HFFc6 (cell line): ENCODE measurements around the gene PPP1R14B. TPM values are rescaled to one million over a fixed set of nuclear protein-coding genes. Genes with fewer than 3 reads are reported as not detected.

Experiments used
- DNase-seq: peaks from one replicate; pipeline ENCODE4 v3.0.0-alpha.2; 2018
- H3K27ac Mint-ChIP-seq: 2 replicates; pipeline ENCODE4 v1.8.0; 2020; ENCODE audit warnings: mild to moderate bottlenecking, mixed read lengths
- H3K27me3 Mint-ChIP-seq: 2 replicates; pipeline ENCODE4 v1.8.0; 2021; ENCODE audit warnings: mild to moderate bottlenecking, moderate library complexity, mixed read lengths; ENCODE audit not compliant: insufficient read depth
- H3K36me3 Mint-ChIP-seq: 2 replicates; pipeline ENCODE4 v1.8.0; 2021; ENCODE audit warnings: low read depth, mixed read lengths
- H3K4me1 Mint-ChIP-seq: 2 replicates; pipeline ENCODE4 v1.8.0; 2020; ENCODE audit warnings: low read depth, mixed read lengths
- H3K4me3 Mint-ChIP-seq: 2 replicates; pipeline ENCODE4 v1.8.0; 2020; ENCODE audit warnings: mild to moderate bottlenecking, moderate library complexity, mixed read lengths
- H3K9me3 Mint-ChIP-seq: 2 replicates; pipeline ENCODE4 v1.8.0; 2020; ENCODE audit warnings: mild to moderate bottlenecking, mixed read lengths
- total RNA-seq, 6 experiments: library from RNA; stranded (reverse); fragmentation: NEBNext Ultra II Directional; extraction: Animal tissue kit (Norgen Biotek cat#: 25700); gene quantifications; 2 replicates in 1 of 6; 3 replicates in 5 of 6; pipeline ENCODE4 v1.2.3, GENCODE V29; 2021
- TF ChIP-seq, protein P1 (sequence below): fragments of 200-600 bp; sonication (generic); IDR thresholded peaks from 2 replicates; pipeline ENCODE4 v1.5.0; 2021; ENCODE audit warnings: antibody characterized with exemption, mild to moderate bottlenecking

The PPP1R14B gene
- total RNA-seq, 6 experiments from 2014 or later = 386 to 478 (median 429) TPM

- Mint-ChIP-seq H3K27me3 (peaks cover 3% of the 10 kb centered on the region), H3K4me3 (no peak overlapping the region), H3K27ac (no peak overlapping the region), H3K4me1 (peaks cover 13% of the 10 kb centered on the region; the same call in 1 of the 2 replicates), H3K9me3 (no peaks in the 10 kb centered on the region), H3K36me3 (peaks cover 13% of the 10 kb centered on the region)
- TF ChIP-seq, protein P1, sequence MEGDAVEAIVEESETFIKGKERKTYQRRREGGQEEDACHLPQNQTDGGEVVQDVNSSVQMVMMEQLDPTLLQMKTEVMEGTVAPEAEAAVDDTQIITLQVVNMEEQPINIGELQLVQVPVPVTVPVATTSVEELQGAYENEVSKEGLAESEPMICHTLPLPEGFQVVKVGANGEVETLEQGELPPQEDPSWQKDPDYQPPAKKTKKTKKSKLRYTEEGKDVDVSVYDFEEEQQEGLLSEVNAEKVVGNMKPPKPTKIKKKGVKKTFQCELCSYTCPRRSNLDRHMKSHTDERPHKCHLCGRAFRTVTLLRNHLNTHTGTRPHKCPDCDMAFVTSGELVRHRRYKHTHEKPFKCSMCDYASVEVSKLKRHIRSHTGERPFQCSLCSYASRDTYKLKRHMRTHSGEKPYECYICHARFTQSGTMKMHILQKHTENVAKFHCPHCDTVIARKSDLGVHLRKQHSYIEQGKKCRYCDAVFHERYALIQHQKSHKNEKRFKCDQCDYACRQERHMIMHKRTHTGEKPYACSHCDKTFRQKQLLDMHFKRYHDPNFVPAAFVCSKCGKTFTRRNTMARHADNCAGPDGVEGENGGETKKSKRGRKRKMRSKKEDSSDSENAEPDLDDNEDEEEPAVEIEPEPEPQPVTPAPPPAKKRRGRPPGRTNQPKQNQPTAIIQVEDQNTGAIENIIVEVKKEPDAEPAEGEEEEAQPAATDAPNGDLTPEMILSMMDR = no peak
- no peak for DNase-seq
Observed at GRCh38 chr11:64276653-64277431, 30.1 kb upstream of the PPP1R14B start.

DNA sequence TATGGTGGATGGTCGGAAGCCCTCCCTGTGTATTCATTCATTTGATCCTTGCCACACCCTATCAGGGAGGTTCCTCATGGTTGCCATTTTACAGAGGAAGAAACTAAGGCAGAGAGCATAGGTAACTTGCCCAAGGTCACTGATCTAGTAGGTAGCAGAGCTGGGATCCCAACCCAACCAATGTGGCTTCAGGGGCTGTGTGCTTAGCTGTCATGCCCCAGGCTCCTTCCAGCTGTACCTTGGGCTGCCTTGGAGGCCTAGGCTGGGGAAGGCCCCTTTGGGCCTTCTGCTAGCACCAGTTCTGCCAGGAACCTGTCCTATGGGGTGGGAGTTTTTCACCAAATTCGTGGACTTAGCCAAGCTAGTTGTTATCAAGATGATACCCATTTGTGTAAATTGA lies 29.1 kb upstream of the PPP1R14B start:
- Mint-ChIP-seq H3K27me3 (no peaks in the 10 kb centered on the region; the same call in none of the 2 replicates), H3K4me1 (peaks cover 9% of the 10 kb centered on the region; the same call in 1 of the 2 replicates), H3K27ac (no peak overlapping the region), H3K36me3 (peaks cover 5% of the 10 kb centered on the region; the same call in 1 of the 2 replicates), H3K4me3 (no peak overlapping the region), H3K9me3 (no peaks in the 10 kb centered on the region)
- TF ChIP-seq, protein P1 = no peak
- no peak for DNase-seq

DNA sequence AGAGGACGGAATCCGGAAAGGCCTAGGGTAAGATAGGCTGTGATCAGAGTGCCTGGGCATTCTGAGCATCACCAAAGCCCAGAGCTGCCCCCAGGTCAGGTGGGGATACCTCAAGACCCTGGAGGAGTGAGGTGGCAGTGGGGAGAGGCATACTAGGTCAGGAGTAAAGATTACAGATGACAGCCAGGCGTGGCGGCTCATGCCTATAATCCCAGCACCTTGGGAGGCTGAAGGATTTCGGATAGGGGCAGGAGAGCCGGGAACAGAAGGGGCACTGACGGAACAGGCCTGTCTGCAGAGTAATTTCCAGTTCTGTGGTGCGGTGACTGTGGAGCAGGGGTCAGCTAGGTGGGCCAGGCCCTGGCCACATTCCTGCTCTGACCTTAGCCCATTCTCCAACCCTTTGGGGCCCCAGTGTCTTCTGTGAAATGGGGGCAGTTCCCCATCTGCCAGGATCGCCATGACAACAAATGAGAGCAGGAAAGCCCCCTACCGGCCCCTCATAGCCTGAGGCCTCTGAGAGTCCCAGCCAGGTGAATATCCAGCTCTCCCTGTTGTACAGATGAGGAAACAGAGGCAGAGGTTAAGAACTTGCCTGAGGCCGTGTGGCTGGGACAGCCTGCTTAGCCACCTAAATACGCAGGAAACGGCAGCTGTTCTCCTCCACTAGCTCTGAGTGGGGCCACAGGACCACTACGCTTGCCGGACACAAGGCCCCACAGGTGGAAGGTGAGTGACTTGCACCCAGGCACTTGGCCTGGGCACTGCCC lies 28.5 kb upstream of the PPP1R14B start:
- Mint-ChIP-seq H3K4me3 (no peak overlapping the region), H3K9me3 (no peaks in the 10 kb centered on the region), H3K36me3 (peaks cover 8% of the 10 kb centered on the region; the same call in 1 of the 2 replicates), H3K4me1 (peaks cover 13% of the 10 kb centered on the region), H3K27me3 (peaks cover 2% of the 10 kb centered on the region), H3K27ac (no peak overlapping the region)
- TF ChIP-seq, protein P1 = no peak
- no peak for DNase-seq

- DNase-seq = peak; percentile 100
- H3K27ac Mint-ChIP-seq = peak overlapping the region; percentile 99
- peaks cover 14% of the 10 kb centered on the region for H3K27me3 Mint-ChIP-seq
- no peaks in the 10 kb centered on the region for H3K9me3 Mint-ChIP-seq
- H3K4me3 Mint-ChIP-seq = peak overlapping the region; percentile 96
- H3K36me3 Mint-ChIP-seq = peaks cover 19% of the 10 kb centered on the region; the same call in 1 of the 2 replicates
- peaks cover 48% of the 10 kb centered on the region for H3K4me1 Mint-ChIP-seq
- TF ChIP-seq, protein P1 = peak; percentile 42
Observed at GRCh38 chr11:64269540-64270220, 22.9 kb upstream of the PPP1R14B start.

DNA sequence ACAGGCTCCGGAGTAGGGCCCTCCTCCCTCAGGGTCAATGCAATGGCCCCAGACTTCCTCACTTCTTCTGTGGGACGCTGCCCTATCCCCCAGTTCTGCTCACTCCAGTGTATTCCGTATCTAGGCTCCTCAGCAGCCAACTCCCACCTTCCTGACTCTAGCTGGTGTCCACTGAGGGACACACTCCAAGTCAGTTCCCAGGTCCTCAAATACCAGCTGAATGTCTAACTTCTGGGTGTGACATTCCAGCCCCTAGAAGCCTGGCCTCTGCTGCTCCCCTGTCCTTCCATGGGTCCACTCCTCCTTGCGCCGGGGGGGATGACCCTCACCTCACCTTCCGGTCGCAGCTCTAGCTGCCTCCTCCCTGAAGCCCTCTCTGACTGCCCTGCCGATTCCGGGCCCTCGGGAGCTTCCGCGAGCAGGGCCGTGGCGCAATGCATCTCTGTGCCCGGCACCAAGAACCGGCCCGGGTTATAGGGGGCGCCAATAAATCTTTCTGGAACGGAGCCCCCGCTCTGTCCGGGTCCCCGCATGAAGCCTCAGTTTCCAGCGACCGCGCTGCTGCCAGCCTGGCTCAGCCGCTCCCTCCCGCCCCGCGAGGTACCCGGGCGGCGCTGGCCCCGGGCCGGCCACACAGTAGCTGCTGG lies 22.3 kb upstream of the PPP1R14B start:
- H3K4me3 Mint-ChIP-seq = peak overlapping the region; percentile 96
- TF ChIP-seq, protein P1 = no peak; the same call in 1 of the 2 replicates
- peaks cover 48% of the 10 kb centered on the region for H3K4me1 Mint-ChIP-seq
- peaks cover 19% of the 10 kb centered on the region; the same call in 1 of the 2 replicates for H3K36me3 Mint-ChIP-seq
- no peaks in the 10 kb centered on the region for H3K9me3 Mint-ChIP-seq
- H3K27me3 Mint-ChIP-seq = peaks cover 14% of the 10 kb centered on the region
- peak overlapping the region; percentile 99 for H3K27ac Mint-ChIP-seq
- no peak for DNase-seq
